HG03135 (cell line): ENCODE measurements around the gene CENPU.

ENCODE experiments used
- ATAC-seq: cut with Tn5 transposase; IDR thresholded peaks from one replicate; pipeline ENCODE4 v1.9.1; 2021; ENCODE audit warnings: mild to moderate bottlenecking, moderate library complexity; ENCODE audit not compliant: unreplicated experiment

The CENPU gene

GRCh38 chr4:184645904-184646610, 87.8 kb downstream of the CENPU start:
- ATAC-seq = no peak

GRCh38 chr4:184644553-184645307, 89.2 kb downstream of the CENPU start:
- no peak for ATAC-seq
